ENCODE results near the gene GNLY. TPM values are rescaled to one million over a fixed set of nuclear protein-coding genes. Genes with fewer than 3 reads are reported as not detected.

The GNLY gene
- total and polyA plus RNA-seq, 9 of the 15 experiments (the other 6 are each of a cell fraction or from before 2014, with no cell fraction given), result not detected

DNA sequence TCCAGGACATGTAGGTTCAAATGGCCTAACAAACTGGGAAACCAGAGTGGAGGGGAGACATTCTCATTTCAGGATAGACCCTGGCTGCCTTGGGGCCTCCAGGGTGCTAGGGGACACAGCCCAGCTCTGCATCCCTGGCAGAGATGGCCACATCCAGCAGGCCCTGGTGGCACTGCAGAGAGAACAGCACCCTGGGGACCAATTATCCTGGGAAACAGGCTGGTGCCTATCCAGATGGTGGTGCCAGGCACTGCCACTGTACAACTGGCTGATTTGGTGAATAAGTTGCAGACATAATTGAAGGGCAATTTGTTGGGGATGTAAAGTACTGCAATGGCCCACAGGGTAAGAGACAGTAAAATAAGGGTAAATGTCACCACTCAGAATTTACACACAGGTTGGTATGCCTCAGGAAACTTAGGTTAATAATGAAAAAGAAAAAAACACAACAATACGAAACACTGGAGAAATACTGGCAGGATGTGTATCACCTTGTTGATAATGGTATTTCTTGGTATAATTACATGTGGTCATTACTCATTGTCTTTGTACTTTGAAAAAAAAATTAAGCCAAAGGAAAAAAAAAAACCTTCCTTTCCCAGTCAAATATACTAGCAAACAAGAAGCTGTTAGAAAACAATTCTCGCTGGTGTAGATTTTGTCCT is 13.3 kb upstream of the GNLY start:
- no peak overlapping the region for H3K9ac ChIP-seq (ENCODE audit: insufficient read depth in 1 of 2, low read depth in 2 of 2, low read length in 2 of 2)
- no peak overlapping the region for H3K4me2 ChIP-seq (ENCODE audit: insufficient read depth, low read length)
- TF ChIP-seq KAT7 (CRISPR knock-in tag; IDR thresholded peaks at IDR 0.05; ENCODE audit: borderline replicate concordance), result no peak
- ATAC-seq (no peak), DNase-seq (ENCODE audit: extremely low read depth in 1 of 4, low spot score in 3 of 4) (no peak), FAIRE-seq (no peak)
- H3K79me2 ChIP-seq (ENCODE audit: control insufficient read depth, insufficient read depth, low read length), result no peaks in the 10 kb centered on the region
- H3K36me3 ChIP-seq (ENCODE audit: control insufficient read depth, insufficient read depth, low read length), result no peaks in the 10 kb centered on the region
- H3K27ac ChIP-seq (ENCODE audit: extremely low read depth, low read depth, low read length), result no peak overlapping the region
- H3K9me3 ChIP-seq (replicated peaks; ENCODE audit: control insufficient read depth, insufficient read depth, low read depth, low read length), result no peaks in the 10 kb centered on the region
- peaks cover 4 to 19% of the 10 kb centered on the region in 2 experiments for H3K27me3 ChIP-seq (ENCODE audit: control insufficient read depth in 2 of 2, insufficient read depth in 2 of 2, low read length in 2 of 2)
- H4K20me1 ChIP-seq (replicated peaks; ENCODE audit: control insufficient read depth, insufficient read depth, low read length), result peaks cover 7% of the 10 kb centered on the region
- H3K4me3 ChIP-seq, result no peak overlapping the region
- H3K9me1 ChIP-seq (ENCODE audit: control insufficient read depth, insufficient read depth, low read length), result no peaks in the 10 kb centered on the region
- ChIA-PET POLR2A (no interaction called here), CTCF (ENCODE audit: low intra/inter-chr PET ratio) (interaction anchor here (0.6 to 2.7 kb wide), 2 partner anchors 26 to 68 kb away, joined by 3 to 14 read pairs; no protein-coding TSS in a partner anchor)
- H2AFZ ChIP-seq (ENCODE audit: low read depth, low read length), result no peak overlapping the region
- in situ Hi-C loops (cut with MboI), result no loop called here
- peaks cover 7 to 11% of the 10 kb centered on the region in 2 experiments; a peak in 3 of 5 replicates for H3K4me1 ChIP-seq (replicated peaks in 1 of 2; ENCODE audit: control insufficient read depth in 2 of 2, insufficient read depth in 2 of 2, low read length in 2 of 2)
- 0% methylated on average over 2 of the region's 2 CpGs for WGBS (ENCODE audit: insufficient coverage, low coverage, missing lambda C conversion rate)
- intact Hi-C loops (cut with micrococcal nuclease), result no loop called here
- BruUV-seq (replicated peaks), result no TSS peak

DNA sequence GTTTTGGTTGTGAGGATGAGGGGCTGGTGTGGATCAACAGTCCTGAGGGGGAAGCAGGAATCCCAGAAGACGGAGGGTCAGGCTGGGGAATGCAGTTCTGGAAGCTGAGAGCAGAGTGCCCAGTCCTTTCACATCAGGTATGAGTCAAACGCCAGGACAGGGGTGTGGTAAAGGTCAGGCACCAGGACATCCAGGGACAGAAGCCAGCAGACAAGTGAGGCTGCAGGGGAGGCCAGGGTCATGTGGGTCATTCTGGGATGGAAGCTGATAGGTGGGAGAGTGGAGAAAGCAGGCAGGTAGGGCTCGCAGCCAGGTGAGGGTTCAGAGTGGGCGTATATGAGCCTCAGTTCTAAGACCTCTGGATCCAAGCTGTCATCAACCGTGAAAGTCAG is 12.8 kb upstream of the GNLY start:
- H3K36me3 ChIP-seq (ENCODE audit: control insufficient read depth, insufficient read depth, low read length), result no peaks in the 10 kb centered on the region
- WGBS (ENCODE audit: insufficient coverage, low coverage, missing lambda C conversion rate), result 3% methylated on average over 5 of the region's 5 CpGs
- H3K9me3 ChIP-seq (replicated peaks; ENCODE audit: control insufficient read depth, insufficient read depth, low read depth, low read length), result no peaks in the 10 kb centered on the region
- peaks cover 4 to 19% of the 10 kb centered on the region in 2 experiments for H3K27me3 ChIP-seq (ENCODE audit: control insufficient read depth in 2 of 2, insufficient read depth in 2 of 2, low read length in 2 of 2)
- DNase-seq (ENCODE audit: extremely low read depth in 1 of 4, low spot score in 3 of 4) (no peak), ATAC-seq (no peak), FAIRE-seq (no peak)
- no peak overlapping the region for H2AFZ ChIP-seq (ENCODE audit: low read depth, low read length)
- no peaks in the 10 kb centered on the region for H3K9me1 ChIP-seq (ENCODE audit: control insufficient read depth, insufficient read depth, low read length)
- 0 out of 4 replicates have a peak overlapping the region, but pooled peaks of 1 of the 2 experiments have one; percentile 42 for H3K9ac ChIP-seq (ENCODE audit: insufficient read depth in 1 of 2, low read depth in 2 of 2, low read length in 2 of 2)
- H4K20me1 ChIP-seq (replicated peaks; ENCODE audit: control insufficient read depth, insufficient read depth, low read length), result peaks cover 7% of the 10 kb centered on the region
- H3K79me2 ChIP-seq (ENCODE audit: control insufficient read depth, insufficient read depth, low read length), result no peaks in the 10 kb centered on the region
- ChIA-PET POLR2A (no interaction called here), CTCF (ENCODE audit: low intra/inter-chr PET ratio) (interaction anchor here (0.6 kb wide), 1 partner anchor 67 kb away, joined by 3 read pairs; no protein-coding TSS in a partner anchor)
- in situ Hi-C loops (cut with MboI) (no loop called here), intact Hi-C loops (cut with micrococcal nuclease) (no loop called here)
- no peak overlapping the region for H3K4me3 ChIP-seq
- H3K4me1 ChIP-seq (replicated peaks in 1 of 2; ENCODE audit: control insufficient read depth in 2 of 2, insufficient read depth in 2 of 2, low read length in 2 of 2), result peaks cover 7 to 11% of the 10 kb centered on the region in 2 experiments; a peak in 3 of 5 replicates
- TF ChIP-seq FIP1L1 (IDR thresholded peaks at IDR 0.05; ENCODE audit: low read depth, low read length, poor library complexity, severe bottlenecking), result no peak
- TF ChIP-seq ZNF133 (CRISPR knock-in tag; IDR thresholded peaks at IDR 0.05), result no peak
- TF ChIP-seq RFX7 (CRISPR knock-in tag; IDR thresholded peaks at IDR 0.05), result no peak
- no peak for TF ChIP-seq RBM39 (optimal IDR thresholded peaks at IDR 0.05; ENCODE audit: low read depth, low read length)
- no peak for TF ChIP-seq GATAD2A (IDR thresholded peaks at IDR 0.05)
- TF ChIP-seq, protein P1, sequence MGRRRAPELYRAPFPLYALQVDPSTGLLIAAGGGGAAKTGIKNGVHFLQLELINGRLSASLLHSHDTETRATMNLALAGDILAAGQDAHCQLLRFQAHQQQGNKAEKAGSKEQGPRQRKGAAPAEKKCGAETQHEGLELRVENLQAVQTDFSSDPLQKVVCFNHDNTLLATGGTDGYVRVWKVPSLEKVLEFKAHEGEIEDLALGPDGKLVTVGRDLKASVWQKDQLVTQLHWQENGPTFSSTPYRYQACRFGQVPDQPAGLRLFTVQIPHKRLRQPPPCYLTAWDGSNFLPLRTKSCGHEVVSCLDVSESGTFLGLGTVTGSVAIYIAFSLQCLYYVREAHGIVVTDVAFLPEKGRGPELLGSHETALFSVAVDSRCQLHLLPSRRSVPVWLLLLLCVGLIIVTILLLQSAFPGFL (CRISPR knock-in tag; IDR thresholded peaks at IDR 0.05), result no peak
- no peak for TF ChIP-seq ARID2 (IDR thresholded peaks at IDR 0.05)
- TF ChIP-seq FUS (optimal IDR thresholded peaks at IDR 0.05; ENCODE audit: low read depth, low read length), result no peak
- no TSS peak for BruUV-seq (replicated peaks)
- no peak overlapping the region for H3K4me2 ChIP-seq (ENCODE audit: insufficient read depth, low read length)
- H3K27ac ChIP-seq (ENCODE audit: extremely low read depth, low read depth, low read length), result no peak overlapping the region
